ENCODE measurements around the gene BAX.

Gene BAX

GRCh38 chr19:48945415-48945814 lies 9.3 kb upstream of the BAX start:
- no peak for DNase-seq (ENCODE audit: low spot score)
- no peak for TF ChIP-seq CTCF (IDR thresholded peaks at IDR 0.05; ENCODE audit: extremely low read depth, insufficient read depth, missing control alignments)
- in situ Hi-C loops (cut with MboI; ENCODE audit: low pct_unique_long_range_greater_than_20kb, low sequenced_read_pairs, unreplicated experiment): no loop called here

- DNase-seq (ENCODE audit: low spot score): no peak
- in situ Hi-C loops (cut with MboI; ENCODE audit: low pct_unique_long_range_greater_than_20kb, low sequenced_read_pairs, unreplicated experiment): no loop called here
- no peak for TF ChIP-seq CTCF (IDR thresholded peaks at IDR 0.05; ENCODE audit: extremely low read depth, insufficient read depth, missing control alignments)
These were observed 8.9 kb upstream of the BAX start for GRCh38 chr19:48945817-48946216.

GRCh38 chr19:48946463-48947257 lies 8.0 kb upstream of the BAX start:
- in situ Hi-C loops (cut with MboI; ENCODE audit: low pct_unique_long_range_greater_than_20kb, low sequenced_read_pairs, unreplicated experiment): no loop called here
- no peak for DNase-seq (ENCODE audit: low spot score)
- TF ChIP-seq CTCF (IDR thresholded peaks at IDR 0.05; ENCODE audit: extremely low read depth, insufficient read depth, missing control alignments): no peak

- TF ChIP-seq CTCF (IDR thresholded peaks at IDR 0.05; ENCODE audit: extremely low read depth, insufficient read depth, missing control alignments): no peak
- in situ Hi-C loops (cut with MboI; ENCODE audit: low pct_unique_long_range_greater_than_20kb, low sequenced_read_pairs, unreplicated experiment): no loop called here
- DNase-seq (ENCODE audit: low spot score): no peak
These were observed 7.5 kb upstream of the BAX start for GRCh38 chr19:48947258-48947542.

GRCh38 chr19:48950159-48950558 lies 4.5 kb upstream of the BAX start:
- no peak for TF ChIP-seq CTCF (IDR thresholded peaks at IDR 0.05; ENCODE audit: extremely low read depth, insufficient read depth, missing control alignments)
- no peak for DNase-seq (ENCODE audit: low spot score)
- in situ Hi-C loops (cut with MboI; ENCODE audit: low pct_unique_long_range_greater_than_20kb, low sequenced_read_pairs, unreplicated experiment): loop anchor here (25.0 kb wide), 2 partner anchors 88 to 313 kb away; partner anchors contain the start of genes CA11, DBP, PLEKHA4 and PPP1R15A

DNA sequence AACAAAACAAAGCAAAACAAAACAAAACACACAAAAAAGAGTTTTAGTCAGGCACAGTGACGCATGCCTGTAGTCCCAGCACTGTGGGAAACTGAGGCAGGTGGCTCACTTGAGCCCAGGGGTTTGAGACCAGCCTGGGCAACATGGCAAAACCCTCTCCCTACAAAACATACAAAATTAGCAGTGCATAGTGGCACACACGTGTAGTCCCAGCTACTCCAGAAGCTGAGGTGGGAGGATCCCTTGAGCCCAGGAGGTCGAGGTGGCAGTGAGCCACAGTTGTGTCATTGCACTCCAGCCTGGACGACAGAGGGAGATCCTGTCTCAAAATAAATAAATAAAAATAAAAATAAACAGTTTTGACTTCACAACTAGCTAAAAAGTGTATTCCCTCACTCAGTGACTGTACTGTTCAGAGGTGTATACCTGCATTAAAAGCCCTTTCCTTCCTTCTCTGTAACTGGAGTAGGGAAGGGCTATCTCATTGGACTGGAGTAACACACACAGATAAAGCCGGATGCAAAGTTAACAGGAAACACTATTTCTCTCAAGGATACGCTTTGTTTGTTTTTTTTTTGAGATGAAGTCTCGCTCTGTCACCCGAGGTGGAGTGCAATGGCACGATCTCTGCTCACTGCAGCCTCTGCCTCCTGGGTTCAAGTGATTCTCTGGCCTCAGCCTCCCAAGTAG lies 3.7 kb upstream of the BAX start:
- DNase-seq (ENCODE audit: low spot score): no peak
- no peak for TF ChIP-seq CTCF (IDR thresholded peaks at IDR 0.05; ENCODE audit: extremely low read depth, insufficient read depth, missing control alignments)
- in situ Hi-C loops (cut with MboI; ENCODE audit: low pct_unique_long_range_greater_than_20kb, low sequenced_read_pairs, unreplicated experiment): loop anchor here (25.0 kb wide), 2 partner anchors 89 to 314 kb away; partner anchors contain the start of genes CA11, DBP, PLEKHA4 and PPP1R15A

All from GM13977 (cell line).